Mesodermal cell (in vitro differentiated cells): Measurements from ENCODE around the gene SASH1.
A peak's percentile ranks its signal among the peaks of the same experiment; 100 is the strongest.

Experiments
- H3K27ac ChIP-seq: 2 replicates; pipeline ENCODE4 v1.7.0; 2013; ENCODE audit warnings: mild to moderate bottlenecking, low read depth, low read length, moderate library complexity; ENCODE audit not compliant: severe bottlenecking
- H3K36me3 ChIP-seq: 2 replicates; pipeline ENCODE4 v1.7.1; 2013; ENCODE audit warnings: mild to moderate bottlenecking, low read length, moderate library complexity; ENCODE audit not compliant: control insufficient read depth, insufficient read depth
- H3K4me1 ChIP-seq: one replicate; pipeline ENCODE4 v1.7.1; 2013; ENCODE audit warnings: mild to moderate bottlenecking, low read length; ENCODE audit not compliant: insufficient read depth, control insufficient read depth, poor library complexity, severe bottlenecking
- H3K4me3 ChIP-seq: 2 replicates; pipeline ENCODE4 v1.7.0; 2013; ENCODE audit warnings: low read length, control low read depth, mild to moderate bottlenecking; ENCODE audit not compliant: insufficient read depth, poor library complexity, severe bottlenecking; ENCODE audit errors: extremely low read depth
- H3K9me3 ChIP-seq: 2 replicates; pipeline ENCODE4 v1.7.1; 2013; ENCODE audit warnings: mild to moderate bottlenecking, low read length, moderate library complexity; ENCODE audit not compliant: control insufficient read depth
- WGBS, 2 experiments: methylation state at CpG; one replicate each; pipeline ENCODE4 v1.1.5; 2013; ENCODE audit warnings: missing lambda C conversion rate in 2 of 2; ENCODE audit not compliant: insufficient coverage in 2 of 2; 5-methylcytosine and 5-hydroxymethylcytosine counted together

The SASH1 gene

DNA sequence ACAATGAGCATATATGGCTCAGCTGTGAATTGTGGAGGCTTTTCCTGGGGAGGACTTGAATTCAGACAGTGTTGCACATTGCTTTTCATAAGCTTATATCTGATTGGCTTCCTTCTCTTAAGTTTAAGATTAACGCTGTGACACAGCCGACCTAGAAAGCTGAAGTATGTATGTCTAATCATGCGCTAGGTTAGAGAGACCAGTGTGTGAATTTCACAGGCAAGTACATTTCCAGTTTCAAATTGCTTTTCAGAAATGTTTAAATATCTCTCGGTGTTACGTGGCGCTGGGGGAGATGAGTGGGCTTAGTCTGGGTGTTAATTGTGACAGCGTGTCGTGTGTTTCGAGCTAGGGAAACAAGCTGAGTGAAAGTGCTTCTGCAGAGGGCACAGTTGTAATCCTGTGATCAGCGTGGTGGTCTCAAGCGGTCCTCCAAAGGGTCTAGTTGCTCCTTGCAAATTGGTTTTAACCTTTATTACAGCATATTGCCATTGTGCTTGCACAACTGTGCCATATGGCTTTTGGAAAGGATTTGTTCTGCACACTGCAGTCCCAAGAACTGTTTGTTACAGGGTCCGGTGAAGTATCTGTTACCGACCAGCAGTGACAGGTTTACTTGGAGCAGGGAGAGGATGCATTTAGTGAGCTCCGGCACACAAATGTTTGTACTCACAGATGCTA lies 166.6 kb downstream of the SASH1 start:
- Histone ChIP-seq H3K9me3 (no peaks in the 10 kb centered on the region), H3K27ac (peak overlapping the region; percentile 94), H3K4me3 (peak overlapping the region; percentile 27), H3K4me1 (peaks cover 24% of the 10 kb centered on the region), H3K36me3 (peaks cover 7% of the 10 kb centered on the region)
- 85 to 87% methylated on average over 11 to 13 of the region's 14 CpGs for WGBS, 2 experiments

DNA sequence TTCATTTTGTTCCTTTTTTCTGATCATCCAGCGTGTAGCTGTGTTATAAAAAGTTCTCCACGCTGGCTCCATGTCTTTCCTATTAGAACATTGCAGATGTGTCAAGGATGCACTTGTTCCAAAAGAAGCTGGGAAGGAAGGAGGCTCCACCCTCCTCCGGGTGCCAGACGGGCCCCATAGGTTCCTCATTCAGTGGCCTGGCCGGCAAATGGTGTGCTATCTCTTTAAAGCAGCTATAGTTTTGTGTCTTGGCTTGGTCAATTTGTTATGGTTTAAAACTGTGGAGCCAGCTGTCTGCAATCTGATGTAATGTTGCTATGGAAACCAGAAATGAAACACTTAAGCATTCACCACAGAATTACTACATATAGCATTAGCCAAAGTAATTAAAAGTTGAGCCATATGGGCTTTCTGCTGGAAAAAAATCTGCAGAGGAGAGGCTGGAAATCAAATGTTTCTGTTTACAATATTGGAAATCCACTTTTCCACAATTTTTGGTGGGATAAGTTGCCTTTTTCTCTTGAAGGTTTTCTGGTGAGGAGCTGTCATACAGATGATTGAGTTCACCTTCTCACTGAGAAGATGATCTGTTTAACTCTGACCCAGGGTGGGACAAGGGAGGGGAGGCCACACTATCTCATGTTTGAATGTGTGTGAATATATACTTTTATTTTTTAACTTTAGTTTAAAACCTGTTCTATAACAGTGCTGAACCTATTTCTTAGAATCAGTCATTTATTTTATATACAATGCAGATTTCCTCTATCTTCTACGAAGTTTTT lies 167.4 kb downstream of the SASH1 start:
- 44 to 58% methylated on average over 5 of the region's 6 CpGs for WGBS, 2 experiments
- Histone ChIP-seq H3K4me1 (peaks cover 24% of the 10 kb centered on the region), H3K27ac (peak overlapping the region; percentile 94), H3K36me3 (peaks cover 7% of the 10 kb centered on the region), H3K9me3 (no peaks in the 10 kb centered on the region), H3K4me3 (peak overlapping the region; percentile 27)

DNA sequence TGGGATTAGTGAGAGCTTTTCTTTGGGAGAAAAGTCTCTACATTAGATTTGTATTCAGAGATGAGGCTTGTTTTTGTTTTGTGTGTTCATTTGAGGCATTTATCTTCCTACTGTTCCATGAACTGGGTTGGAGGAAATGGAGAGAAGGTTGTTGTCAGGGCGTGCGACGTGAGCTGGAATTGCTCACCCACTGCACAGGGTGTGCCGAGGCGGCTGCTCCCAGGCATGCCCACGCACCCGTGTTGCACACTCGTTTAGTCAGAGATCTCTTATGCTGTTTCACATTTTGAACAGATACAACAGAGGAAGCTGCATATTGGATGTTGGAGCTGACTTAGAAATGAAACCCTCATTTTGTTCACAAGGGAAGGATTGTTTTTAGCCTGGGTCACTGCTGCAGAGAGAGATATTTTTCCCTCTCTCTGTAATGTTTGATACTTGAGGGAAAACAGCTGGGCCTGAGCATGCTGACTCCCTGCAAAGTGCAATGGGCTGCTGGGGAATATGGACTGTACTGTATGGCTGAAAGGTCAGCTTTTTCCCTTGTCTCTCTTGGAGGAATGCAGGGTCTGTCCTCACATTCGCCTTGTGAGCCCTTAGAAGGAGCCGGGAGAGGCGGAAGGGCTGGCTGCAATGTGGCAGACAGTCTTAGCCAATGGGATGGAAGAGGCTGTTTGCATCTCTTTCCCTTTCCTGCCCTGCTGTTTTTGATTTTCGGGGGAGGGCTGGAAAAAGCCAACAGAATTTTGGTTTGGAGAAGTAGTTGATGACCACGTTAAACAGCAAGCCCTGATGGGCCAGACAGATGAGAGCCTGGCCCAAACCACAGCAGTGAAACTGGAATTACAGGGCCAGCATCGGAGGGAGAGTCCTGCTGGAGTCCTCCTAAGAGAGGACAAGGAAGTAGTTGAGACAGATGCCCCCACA lies 170.8 kb downstream of the SASH1 start:
- H3K36me3 ChIP-seq: peaks cover 40% of the 10 kb centered on the region
- 85 to 91% methylated on average over 7 to 13 of the region's 14 CpGs for WGBS, 2 experiments
- H3K27ac ChIP-seq: no peak overlapping the region

DNA sequence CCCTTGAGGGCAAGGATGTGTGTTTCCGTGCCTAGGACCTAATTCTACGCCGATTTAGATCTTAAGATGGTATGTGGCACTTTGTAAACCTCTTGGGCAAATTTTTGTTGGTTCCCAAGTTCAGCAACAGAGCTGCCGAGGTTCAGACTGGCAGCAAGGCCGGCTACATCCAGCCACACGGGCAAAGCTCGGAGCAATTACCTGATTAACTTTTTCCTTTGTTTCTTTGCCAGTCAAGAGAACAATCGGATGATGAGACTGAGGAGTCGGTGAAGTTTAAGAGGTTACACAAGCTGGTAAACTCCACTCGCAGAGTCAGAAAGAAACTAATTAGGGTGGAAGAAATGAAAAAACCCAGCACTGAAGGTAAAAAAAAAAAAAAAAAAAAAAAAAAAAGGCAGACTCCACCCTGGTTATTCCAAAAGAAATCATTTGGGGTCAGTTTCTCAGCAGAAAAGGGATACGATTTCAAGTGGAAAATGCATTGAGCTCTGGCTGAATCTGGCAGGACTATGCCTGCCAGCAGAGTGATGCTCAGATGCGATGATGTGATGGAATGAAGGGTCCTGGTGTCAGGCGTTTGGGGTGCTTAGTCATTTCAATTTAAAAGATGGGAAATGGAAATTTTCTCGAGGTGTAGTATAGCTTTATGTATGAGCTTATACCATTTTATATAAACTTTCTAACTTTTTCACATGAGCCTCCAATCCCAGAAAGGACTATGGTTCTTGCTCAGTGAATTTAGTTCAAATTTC lies 171.6 kb downstream of the SASH1 start:
- peaks cover 10% of the 10 kb centered on the region for H3K4me1 ChIP-seq
- no peak overlapping the region for H3K27ac ChIP-seq
- H3K36me3 ChIP-seq: peaks cover 48% of the 10 kb centered on the region
- no peak overlapping the region for H3K4me3 ChIP-seq
- WGBS, 2 experiments: 90 to 95% methylated on average over 7 to 12 of the region's 14 CpGs
- no peaks in the 10 kb centered on the region for H3K9me3 ChIP-seq

More for the DNA sequence above, 170.8 kb downstream of the SASH1 start:
- Histone ChIP-seq H3K4me1 (peaks cover 19% of the 10 kb centered on the region), H3K4me3 (no peak overlapping the region), H3K9me3 (no peaks in the 10 kb centered on the region)

DNA sequence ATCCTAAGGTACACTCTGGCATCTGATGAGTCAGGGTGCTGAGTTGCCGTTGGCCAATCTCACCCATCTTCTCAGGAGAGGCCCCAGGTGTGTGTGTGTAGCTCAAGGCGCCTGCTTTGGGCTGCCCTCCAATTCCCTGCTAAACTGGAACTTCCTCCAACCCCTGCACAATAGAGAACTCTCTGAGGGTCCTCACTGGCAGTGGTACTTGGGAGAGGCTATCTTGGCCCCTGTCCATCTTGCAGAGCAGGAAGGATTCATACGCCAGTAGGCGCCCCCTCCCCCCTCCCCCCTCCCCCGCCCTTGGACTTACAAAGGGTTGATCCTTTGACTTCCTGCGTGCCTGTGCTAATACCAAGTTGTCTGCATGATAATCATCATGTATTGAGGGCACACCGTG lies 173.6 kb downstream of the SASH1 start:
- 79 to 91% methylated on average over 3 to 4 of the region's 7 CpGs for WGBS, 2 experiments
- H3K36me3 ChIP-seq: peaks cover 67% of the 10 kb centered on the region
- no peaks in the 10 kb centered on the region for H3K4me1 ChIP-seq
- H3K4me3 ChIP-seq: no peak overlapping the region
- no peak overlapping the region for H3K27ac ChIP-seq
- H3K9me3 ChIP-seq: no peaks in the 10 kb centered on the region

DNA sequence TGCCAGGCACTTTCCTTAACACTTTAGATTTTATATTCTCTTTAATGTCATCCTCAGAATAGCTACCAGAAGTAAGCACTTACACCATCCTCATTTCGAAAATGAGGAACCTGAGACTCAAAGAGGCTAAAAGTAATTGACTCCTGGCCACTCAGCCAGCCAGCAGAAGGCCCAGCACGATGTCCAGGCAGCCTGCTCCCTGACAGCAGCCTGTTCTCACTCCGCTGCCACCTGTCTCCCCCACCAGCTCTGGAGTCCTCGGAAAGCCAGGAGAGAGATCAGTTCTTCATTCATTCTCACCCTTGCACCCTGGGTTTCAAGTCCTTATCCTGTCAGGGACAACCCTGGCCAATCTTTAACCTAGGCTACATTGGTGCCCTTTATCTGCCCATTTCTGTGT lies 174.0 kb downstream of the SASH1 start:
- no peak overlapping the region for H3K27ac ChIP-seq
- peaks cover 1% of the 10 kb centered on the region for H3K4me1 ChIP-seq
- peaks cover 68% of the 10 kb centered on the region for H3K36me3 ChIP-seq
- WGBS, 2 experiments: 85 to 94% methylated on average over 2 to 3 of the region's 4 CpGs
- H3K4me3 ChIP-seq: no peak overlapping the region
- no peaks in the 10 kb centered on the region for H3K9me3 ChIP-seq

DNA sequence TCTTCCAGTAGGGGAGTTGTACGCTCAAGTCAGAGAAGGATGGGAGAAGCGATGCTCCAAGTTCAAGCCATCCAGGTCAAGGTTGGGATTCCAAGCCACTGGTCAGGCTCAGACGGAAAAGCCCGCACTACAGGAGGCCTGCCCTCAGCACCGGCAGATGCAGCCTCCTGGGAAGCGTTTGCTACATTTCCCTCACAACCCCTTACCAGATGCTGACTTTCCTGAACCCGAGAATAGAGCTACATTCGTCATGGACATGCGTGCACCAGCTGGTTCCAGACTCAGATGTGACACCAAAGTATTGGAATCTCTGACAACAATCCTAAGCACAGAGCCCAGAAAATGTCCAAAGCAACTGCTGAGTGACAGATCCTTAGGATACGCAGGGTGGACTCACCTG lies 174.8 kb downstream of the SASH1 start:
- H3K36me3 ChIP-seq: peaks cover 75% of the 10 kb centered on the region
- no peak overlapping the region for H3K4me3 ChIP-seq
- 89 to 100% methylated on average over 4 to 10 of the region's 10 CpGs for WGBS, 2 experiments
- no peak overlapping the region for H3K27ac ChIP-seq
- H3K4me1 ChIP-seq: peaks cover 4% of the 10 kb centered on the region
- no peaks in the 10 kb centered on the region for H3K9me3 ChIP-seq

DNA sequence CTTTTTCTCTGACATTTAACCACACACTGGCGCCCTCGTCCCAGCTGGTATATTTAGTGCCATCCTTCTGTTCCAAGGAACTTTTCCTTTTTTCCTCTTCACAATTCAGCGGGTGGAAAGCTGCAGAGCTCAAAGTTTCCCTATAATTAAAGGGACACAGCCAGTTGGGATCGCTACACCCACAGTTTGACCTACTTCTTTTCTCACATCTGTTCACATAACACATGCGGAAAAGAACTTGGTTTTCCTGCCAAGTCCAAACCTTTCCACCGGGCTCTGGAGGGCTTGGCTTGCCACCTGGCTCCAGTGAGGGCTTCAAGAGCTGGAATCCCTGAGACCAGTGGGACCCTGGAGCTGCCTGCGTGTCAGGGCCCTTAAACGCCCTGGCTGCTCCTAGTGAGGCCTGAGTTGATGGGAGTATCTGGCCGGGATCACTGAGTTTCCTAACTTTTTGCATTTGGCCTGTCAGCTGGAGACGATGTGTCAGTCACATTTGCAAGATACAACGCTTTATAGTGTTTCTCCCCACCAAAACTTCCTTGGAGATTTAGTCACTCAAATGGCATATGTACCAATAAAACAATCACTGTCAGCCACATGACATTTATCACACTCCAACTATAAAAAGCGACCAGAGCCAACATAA lies 176.0 kb downstream of the SASH1 start:
- no peak overlapping the region for H3K4me3 ChIP-seq
- peaks cover 4% of the 10 kb centered on the region for H3K4me1 ChIP-seq
- WGBS, 2 experiments: 92 to 93% methylated on average over 10 to 12 of the region's 12 CpGs
- H3K36me3 ChIP-seq: peaks cover 75% of the 10 kb centered on the region
- H3K9me3 ChIP-seq: no peaks in the 10 kb centered on the region
- H3K27ac ChIP-seq: no peak overlapping the region

DNA sequence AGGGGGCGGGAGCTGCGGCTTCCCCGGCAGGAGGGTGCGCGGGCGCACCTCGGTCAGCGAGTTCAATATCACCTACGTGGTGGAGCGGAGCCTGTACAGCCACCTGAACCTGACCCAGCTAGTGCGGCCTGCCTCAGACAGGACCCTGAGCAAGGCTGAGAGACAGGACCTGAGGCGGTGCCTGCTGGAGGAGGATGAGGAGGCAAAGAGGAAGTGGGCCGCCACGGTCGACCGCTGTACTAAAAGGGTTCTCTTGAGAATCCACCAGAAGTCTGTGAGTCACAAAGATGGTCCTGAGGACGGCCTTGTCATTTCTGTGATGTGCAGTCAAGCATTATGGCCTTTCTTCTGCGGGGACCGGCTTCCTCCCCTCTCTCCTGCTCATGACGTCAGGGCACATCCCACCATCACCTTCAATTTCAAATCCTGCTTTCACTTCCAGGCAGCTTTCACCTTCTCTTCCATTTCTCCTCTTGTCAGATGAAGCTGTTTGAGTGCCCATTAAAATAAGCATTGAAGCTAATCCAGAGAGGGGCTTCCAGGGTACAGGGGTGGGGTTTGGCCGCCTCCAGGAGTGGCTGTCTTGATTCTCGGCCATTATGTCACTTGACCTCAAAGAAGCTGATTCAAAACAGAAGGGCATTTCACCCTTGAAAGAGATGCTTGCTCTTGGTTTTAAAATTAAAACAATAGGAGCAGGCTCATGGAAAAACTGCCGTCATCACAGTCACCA lies 177.6 kb downstream of the SASH1 start:
- H3K4me3 ChIP-seq: no peak overlapping the region
- peak overlapping the region; percentile 32 for H3K27ac ChIP-seq
- WGBS, 2 experiments: 90 to 96% methylated on average over 18 to 22 of the region's 23 CpGs
- H3K4me1 ChIP-seq: peaks cover 10% of the 10 kb centered on the region
- H3K36me3 ChIP-seq: peaks cover 68% of the 10 kb centered on the region
- no peaks in the 10 kb centered on the region for H3K9me3 ChIP-seq
